Heart right ventricle (tissue), 16 donors: ENCODE data around the gene RUNX1. TPM values are rescaled to one million over a fixed set of nuclear protein-coding genes. Genes with fewer than 3 reads are reported as not detected.

Experiments
- ATAC-seq, 8 donors: fragments of 200-7000 bp; cut with Tn5 transposase; one replicate each; pipeline ENCODE4 v1.9.1; 2020; ENCODE audit warnings: mild to moderate bottlenecking in 8 of 8, moderate library complexity in 8 of 8, moderate number of reproducible peaks in 1 of 8
- DNase-seq, 2 donors: peaks; one replicate each; pipeline ENCODE4 v3.0.0-alpha.2; 2020
- H3K27ac ChIP-seq, 10 donors: fragments of 200-600 bp; sonication (generic) in 2 of 10; one replicate each; pipeline versions ENCODE4 v1.5.0 to v1.8.0; 2020 to 2022; ENCODE audit warnings: mild to moderate bottlenecking in 3 of 10
- H3K27me3 ChIP-seq, 7 donors: fragments of 200-600 bp; one replicate each; pipeline ENCODE4 v1.8.0; 2021 to 2022; ENCODE audit warnings: mild to moderate bottlenecking in 2 of 7
- H3K36me3 ChIP-seq, 9 donors: fragments of 200-600 bp; sonication (generic) in 1 of 9; one replicate each; pipeline versions ENCODE4 v1.5.0 to v1.8.0; 2020 to 2022; ENCODE audit warnings: mild to moderate bottlenecking in 2 of 9
- H3K4me1 ChIP-seq, 9 donors: fragments of 200-600 bp; sonication (generic) in 1 of 9; one replicate each; pipeline versions ENCODE4 v1.5.0 to v1.8.0; 2020 to 2022; ENCODE audit warnings: mild to moderate bottlenecking in 4 of 9
- H3K4me3 ChIP-seq, 10 donors: fragments of 200-600 bp; sonication (generic) in 2 of 10; one replicate each; pipeline versions ENCODE4 v1.5.0 to v1.8.0; 2020 to 2022; ENCODE audit warnings: mild to moderate bottlenecking in 7 of 10, moderate library complexity in 2 of 10
- H3K9me3 ChIP-seq, 11 donors: fragments of 200-600 bp in 10 of 11; sonication (generic) in 2 of 11; one replicate each; pipeline versions ENCODE4 v1.5.0 to v1.8.0; 2013 to 2022; ENCODE audit warnings: mild to moderate bottlenecking in 2 of 11, control low read depth in 1 of 11, moderate library complexity in 1 of 11
- WGBS, 2 donors: extraction: QIAGEN DNeasy Blood & Tissue Kit; methylation state at CpG; one replicate each; pipeline ENCODE4 v1.1.7; 2013; ENCODE audit warnings: inconsistent platforms in 1 of 2; 5-methylcytosine and 5-hydroxymethylcytosine counted together
- intact Hi-C, 10 donors: fragments of 100-400 bp; cut with DNase I; formaldehyde crosslinking; loops; one replicate each; pipeline versions ENCODE4 v1.11.1 to v1.14.2; 2022
- polyA plus RNA-seq, 2 donors: library from polyadenylated mRNA; stranded (reverse); fragments of 200-250 nt; gene quantifications; one replicate each; pipeline ENCODE4 v1.2.3, GENCODE V29; 2013
- total RNA-seq, 10 donors: library from RNA; stranded (reverse); fragmentation: NEBNext Ultra II Directional in 3 of 10; extraction: Animal tissue kit (Norgen Biotek cat#: 25700) in 3 of 10; gene quantifications; one replicate each; pipeline versions ENCODE4 v1.2.1 to v1.2.4, GENCODE V29; 2021 to 2023
- TF ChIP-seq, protein P1 (sequence below), 9 donors: fragments of 200-600 bp; sonication (generic) in 2 of 9; IDR thresholded peaks; one replicate each; pipeline versions ENCODE4 v1.5.0 to v1.8.0; 2021 to 2022; ENCODE audit warnings: antibody characterized with exemption in 9 of 9, mild to moderate bottlenecking in 5 of 9, moderate library complexity in 1 of 9
- donor health status: Arrhythmogenic right ventricular cardiomyopathy.
- donor health status: ischemic (EF 13 %, LVEDD 7.1; RV severe dilation, severe dysfunction).
- donor health status: healthy with polysubstance abuse.
- donor health status: DM: no; HTN: yes; CAD: no.
- donor health status: DM: no; HTN: no; CAD: no.
- donor health status: ischemic (EF 25% LVEDD 6.9; RV normal size, moderate dysfunction).
- donor health status: ischemic (EF 25% LVEDD 5.7; RV mildly dilated, moderate dysfunction).
- donor health status: healthy.
- donor health status: DM: yes; HTN: yes; CAD: no.
- donor health status: Ischemic cardiomyopathy.
- donor health status: ischemic (EF 35%, LVEDD 5.7; RV mildly dilated, moderate dysfunction).
- donor health status: nonischemic (EF 11% LVEDD 7.7; RV severe dilation, severe dysfunction).
- donor health status: DM: yes; HTN: yes; CAD: no.
- donor health status: PGD.
- donor health status: ischemic (EF 29% LVEDD 5.4; RV normal size, mild dysfunction).
- donor health status: nonischemic (EF 23%, LVEDD 6.1; RV moderate dilation, normal function).

The RUNX1 gene
- total and polyA plus RNA-seq, 12 donors, result 0.88 to 29.3 (median 3.5) TPM

DNA sequence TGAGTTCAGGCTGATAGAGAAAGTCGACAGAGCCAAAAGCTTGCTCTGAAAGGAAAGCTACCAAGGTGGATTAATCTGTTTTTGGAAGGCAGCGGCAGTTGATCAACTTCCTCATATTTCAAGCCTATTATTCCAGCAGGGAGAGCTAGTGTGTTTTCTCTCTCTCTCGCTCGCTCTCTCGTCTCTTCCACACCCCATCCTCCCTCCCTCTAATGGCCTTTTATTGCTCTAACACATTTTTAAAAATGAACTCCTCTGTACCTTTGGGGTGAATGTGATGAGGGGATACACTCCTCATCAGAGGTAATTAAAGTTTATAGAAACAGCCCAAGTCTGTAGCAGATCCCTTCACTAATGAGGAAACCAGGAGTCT is 253.9 kb downstream of the RUNX1 start:
- H3K4me3 ChIP-seq, result no peak overlapping the region
- TF ChIP-seq, protein P1, sequence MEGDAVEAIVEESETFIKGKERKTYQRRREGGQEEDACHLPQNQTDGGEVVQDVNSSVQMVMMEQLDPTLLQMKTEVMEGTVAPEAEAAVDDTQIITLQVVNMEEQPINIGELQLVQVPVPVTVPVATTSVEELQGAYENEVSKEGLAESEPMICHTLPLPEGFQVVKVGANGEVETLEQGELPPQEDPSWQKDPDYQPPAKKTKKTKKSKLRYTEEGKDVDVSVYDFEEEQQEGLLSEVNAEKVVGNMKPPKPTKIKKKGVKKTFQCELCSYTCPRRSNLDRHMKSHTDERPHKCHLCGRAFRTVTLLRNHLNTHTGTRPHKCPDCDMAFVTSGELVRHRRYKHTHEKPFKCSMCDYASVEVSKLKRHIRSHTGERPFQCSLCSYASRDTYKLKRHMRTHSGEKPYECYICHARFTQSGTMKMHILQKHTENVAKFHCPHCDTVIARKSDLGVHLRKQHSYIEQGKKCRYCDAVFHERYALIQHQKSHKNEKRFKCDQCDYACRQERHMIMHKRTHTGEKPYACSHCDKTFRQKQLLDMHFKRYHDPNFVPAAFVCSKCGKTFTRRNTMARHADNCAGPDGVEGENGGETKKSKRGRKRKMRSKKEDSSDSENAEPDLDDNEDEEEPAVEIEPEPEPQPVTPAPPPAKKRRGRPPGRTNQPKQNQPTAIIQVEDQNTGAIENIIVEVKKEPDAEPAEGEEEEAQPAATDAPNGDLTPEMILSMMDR (IDR thresholded peaks at IDR 0.05), result peak in 4 of 9 donors; percentile 18 to 35 (median 28)
- H3K27ac ChIP-seq, result peak overlapping the region in 2 of 10 donors; percentile 0 to 2
- H3K36me3 ChIP-seq, result peaks cover 0 to 100% (median 0%) of the 10 kb centered on the region in 9 donors
- intact Hi-C loops, result no loop called here
- H3K27me3 ChIP-seq, result peaks cover 0 to 20% (median 5%) of the 10 kb centered on the region in 7 donors
- 34 to 49% methylated on average over 5 of the region's 5 CpGs for WGBS, 2 donors
- H3K4me1 ChIP-seq, result peaks cover 0 to 18% (median 0%) of the 10 kb centered on the region in 9 donors
- H3K9me3 ChIP-seq, result no peaks in the 10 kb centered on the region
- ATAC-seq, result peak in 3 of 8 donors; percentile 31 to 51 (median 48)
- no peak for DNase-seq

DNA sequence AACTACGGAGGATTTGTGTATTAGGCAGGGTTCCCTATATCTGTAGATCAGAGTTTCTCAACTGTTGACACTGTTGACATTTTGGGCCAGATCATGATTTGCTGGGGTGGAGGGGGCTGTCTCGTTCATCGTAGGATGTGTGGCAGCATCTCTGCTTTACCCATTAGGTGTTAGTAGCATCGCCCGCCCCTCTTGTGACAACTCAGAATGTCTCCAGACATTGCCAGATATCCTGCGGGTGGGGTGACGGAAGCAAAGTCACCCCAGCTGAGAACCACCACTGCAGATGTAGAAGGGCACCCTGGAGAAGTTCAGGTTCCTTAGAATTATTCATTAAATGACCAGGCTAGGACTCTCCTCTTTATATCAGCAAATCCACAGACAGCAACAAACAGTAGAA is 254.4 kb downstream of the RUNX1 start:
- peak in 1 of 8 donors; percentile 10 for ATAC-seq
- H3K27ac ChIP-seq, result peak overlapping the region in 1 of 10 donors; percentile 2
- H3K4me1 ChIP-seq, result peaks cover 0 to 18% (median 0%) of the 10 kb centered on the region in 9 donors
- 86 to 91% methylated on average over 7 of the region's 7 CpGs for WGBS, 2 donors
- peaks cover 0 to 100% (median 0%) of the 10 kb centered on the region in 9 donors for H3K36me3 ChIP-seq
- DNase-seq, result no peak
- no peaks in the 10 kb centered on the region for H3K9me3 ChIP-seq
- TF ChIP-seq, protein P1 (IDR thresholded peaks at IDR 0.05), result no peak
- intact Hi-C loops, result no loop called here
- H3K27me3 ChIP-seq, result peaks cover 0 to 22% (median 6%) of the 10 kb centered on the region in 7 donors
- no peak overlapping the region for H3K4me3 ChIP-seq

DNA sequence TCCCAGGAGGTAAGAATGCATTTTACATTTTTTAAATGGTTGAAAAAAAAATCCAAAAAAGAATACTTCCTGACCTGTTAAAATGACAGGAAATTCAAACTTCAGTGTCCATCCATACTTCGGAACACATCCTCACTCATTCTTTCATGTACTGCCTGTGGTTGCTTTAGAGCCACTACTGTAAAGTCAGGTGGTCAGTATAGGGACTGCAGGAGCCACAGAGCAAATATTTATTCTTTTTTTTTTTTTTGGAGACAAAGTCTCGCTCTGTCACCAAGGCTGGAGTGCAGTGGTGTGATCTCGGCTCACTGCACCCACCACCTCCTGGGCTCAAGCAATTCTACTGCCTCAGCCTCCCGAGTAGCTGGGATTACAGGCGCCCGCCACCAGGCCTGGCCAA is 255.6 kb downstream of the RUNX1 start:
- TF ChIP-seq, protein P1 (IDR thresholded peaks at IDR 0.05), result no peak
- DNase-seq, result no peak
- H3K27ac ChIP-seq, result no peak overlapping the region
- H3K4me3 ChIP-seq, result no peak overlapping the region
- intact Hi-C loops, result no loop called here
- peaks cover 0 to 98% (median 0%) of the 10 kb centered on the region in 9 donors for H3K36me3 ChIP-seq
- 94 to 95% methylated on average over 6 of the region's 6 CpGs for WGBS, 2 donors
- H3K9me3 ChIP-seq, result no peaks in the 10 kb centered on the region
- peaks cover 0 to 18% (median 0%) of the 10 kb centered on the region in 9 donors for H3K4me1 ChIP-seq
- peaks cover 0 to 26% (median 9%) of the 10 kb centered on the region in 7 donors for H3K27me3 ChIP-seq
- no peak for ATAC-seq

DNA sequence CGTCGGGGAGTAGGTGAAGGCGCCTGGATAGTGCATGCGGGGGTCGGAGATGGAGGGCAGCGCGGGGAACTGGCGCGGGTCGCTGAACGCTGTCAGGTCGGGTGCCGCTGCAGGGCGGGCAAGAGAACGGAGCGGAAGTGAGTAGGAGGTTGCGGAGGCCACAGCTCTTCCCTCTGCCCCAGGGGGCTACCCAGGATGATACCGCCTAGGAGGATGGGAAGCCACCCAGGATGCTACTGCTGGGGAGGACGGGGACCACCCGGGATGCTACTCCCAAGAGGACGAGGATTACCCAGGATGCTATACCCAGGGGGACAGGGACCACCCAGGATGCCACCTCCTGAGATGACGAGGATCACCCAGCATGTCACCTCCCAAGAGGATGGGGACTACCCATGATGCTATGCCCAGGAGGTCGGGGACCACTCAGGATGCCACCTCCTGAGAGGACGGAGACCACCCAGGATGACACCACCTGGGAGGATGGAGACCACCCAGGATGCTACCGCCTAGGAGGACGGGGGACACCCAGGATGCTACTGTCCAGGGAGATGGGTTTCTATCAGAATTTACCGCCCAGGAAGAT is 256.5 kb downstream of the RUNX1 start:
- H3K4me1 ChIP-seq, result peaks cover 0 to 18% (median 0%) of the 10 kb centered on the region in 9 donors
- no peaks in the 10 kb centered on the region for H3K9me3 ChIP-seq
- peaks cover 0 to 89% (median 0%) of the 10 kb centered on the region in 9 donors for H3K36me3 ChIP-seq
- intact Hi-C loops, result no loop called here
- H3K4me3 ChIP-seq, result no peak overlapping the region
- TF ChIP-seq, protein P1 (IDR thresholded peaks at IDR 0.05), result no peak
- ATAC-seq (peak in 3 of 8 donors; percentile 12 to 44 (median 17)), DNase-seq (no peak)
- 95 to 96% methylated on average over 27 of the region's 27 CpGs for WGBS, 2 donors
- H3K27me3 ChIP-seq, result peaks cover 0 to 31% (median 9%) of the 10 kb centered on the region in 7 donors
- H3K27ac ChIP-seq, result no peak overlapping the region
